Gastrocnemius medialis (tissue), 4 donors: ENCODE results near the gene NFATC3. TPM values are rescaled to one million over a fixed set of nuclear protein-coding genes. Genes with fewer than 3 reads are reported as not detected.
A peak's percentile ranks its signal among the peaks of the same experiment; 100 is the strongest.

Source experiments
- ATAC-seq, 2 donors: fragments of 150-250 bp; one replicate each; pipeline ENCODE4 v1.9.1; 2016
- DNase-seq, 2 donors: peaks; one replicate each; pipeline ENCODE4 v3.0.0-alpha.2; 2019
- H3K27ac ChIP-seq, 4 donors: fragments of 200-600 bp; sonication (generic); 1 replicate in 1 of 4; 2 replicates in 3 of 4; pipeline ENCODE4 v1.5.1; 2016 to 2018; ENCODE audit warnings: mild to moderate bottlenecking in 2 of 4, moderate library complexity in 1 of 4
- H3K27me3 ChIP-seq, 3 donors: fragments of 200-600 bp; sonication (generic) in 2 of 3; 1 replicate in 1 of 3; 2 replicates in 2 of 3; pipeline versions ENCODE4 v1.5.1 to v1.6.0; 2016 to 2019; ENCODE audit warnings: mild to moderate bottlenecking in 1 of 3, moderate library complexity in 1 of 3
- H3K36me3 ChIP-seq, 2 donors: fragments of 200-600 bp; sonication (generic) in 1 of 2; one replicate each; pipeline ENCODE4 v1.5.1; 2017 to 2018
- H3K4me1 ChIP-seq, 2 donors: fragments of 200-600 bp; sonication (generic) in 1 of 2; one replicate each; pipeline ENCODE4 v1.5.1; 2016 to 2017; ENCODE audit warnings: mild to moderate bottlenecking in 2 of 2
- H3K4me3 ChIP-seq, 4 donors: fragments of 200-600 bp; sonication (generic) in 3 of 4; 1 replicate in 1 of 4; 2 replicates in 3 of 4; pipeline ENCODE4 v1.5.1; 2016 to 2019; ENCODE audit warnings: mild to moderate bottlenecking in 2 of 4
- H3K9me3 ChIP-seq, 3 donors: fragments of 200-600 bp; sonication (generic) in 2 of 3; 1 replicate in 1 of 3; 2 replicates in 2 of 3; pipeline ENCODE4 v1.5.1; 2016 to 2019
- POLR2A ChIP-seq, 2 donors: fragments of 450-650 bp; IDR thresholded peaks; one replicate each; pipeline ENCODE4 v1.6.1; 2017; ENCODE audit warnings: antibody characterized with exemption in 2 of 2, mild to moderate bottlenecking in 2 of 2, moderate library complexity in 2 of 2
- in situ Hi-C, 4 donors: fragments of 200-750 bp; cut with MboI; loops; one replicate each; pipeline versions ENCODE4 v1.15.0 to v1.8.0; 2017; ENCODE audit warnings: low sequenced_read_pairs in 4 of 4
- intact Hi-C: fragments of 100-400 bp; cut with DNase I; formaldehyde crosslinking; loops from one replicate; pipeline ENCODE4 v1.15.1; 2023; ENCODE audit warnings: low total_unique reads
- total RNA-seq, 4 donors: library from RNA; depleted of rRNA; stranded (reverse); fragments of >200 nt; gene quantifications; one replicate each; pipeline versions ENCODE4 v1.1.0 to v1.2.3, GENCODE V29; 2016
- TF ChIP-seq, protein P1 (sequence below), 5 experiments: fragments of 450-650 bp in 3 of 5; fragments of 200-600 bp in 2 of 5; sonication (generic) in 2 of 5; IDR thresholded peaks in 4 of 5; conservative IDR thresholded peaks in 1 of 5; 1 replicate in 4 of 5; 2 replicates in 1 of 5; pipeline ENCODE4 v1.5.1; 2016 to 2019; ENCODE audit warnings: antibody characterized with exemption in 5 of 5, mild to moderate bottlenecking in 3 of 5, moderate library complexity in 3 of 5

The NFATC3 gene
- total RNA-seq, 4 donors from 2014 or later, result 47.9 to 72.7 (median 70.7) TPM

GRCh38 chr16:68074850-68075555 is 10.2 kb upstream of the NFATC3 start:
- Histone ChIP-seq H3K9me3 (no peaks in the 10 kb centered on the region), H3K36me3 (peaks cover 0 to 5% of the 10 kb centered on the region in 2 donors), H3K4me1 (peaks cover 38 to 45% of the 10 kb centered on the region in 2 donors), H3K27me3 (no peaks in the 10 kb centered on the region), H3K4me3 (no peak overlapping the region), H3K27ac (peak overlapping the region; percentile 45 to 89 (median 64))
- in situ Hi-C loops (loop anchor here in 2 of 4 donors (25.0 kb wide), 1 partner anchor 262 kb away; no protein-coding TSS in a partner anchor), intact Hi-C loops (loop anchor here (5.0 kb wide), 1 partner anchor 828 kb away; the partner anchor contains the start of genes FHOD1 and SLC9A5)
- ATAC-seq (no peak), DNase-seq (no peak)
- TF ChIP-seq, protein P1, sequence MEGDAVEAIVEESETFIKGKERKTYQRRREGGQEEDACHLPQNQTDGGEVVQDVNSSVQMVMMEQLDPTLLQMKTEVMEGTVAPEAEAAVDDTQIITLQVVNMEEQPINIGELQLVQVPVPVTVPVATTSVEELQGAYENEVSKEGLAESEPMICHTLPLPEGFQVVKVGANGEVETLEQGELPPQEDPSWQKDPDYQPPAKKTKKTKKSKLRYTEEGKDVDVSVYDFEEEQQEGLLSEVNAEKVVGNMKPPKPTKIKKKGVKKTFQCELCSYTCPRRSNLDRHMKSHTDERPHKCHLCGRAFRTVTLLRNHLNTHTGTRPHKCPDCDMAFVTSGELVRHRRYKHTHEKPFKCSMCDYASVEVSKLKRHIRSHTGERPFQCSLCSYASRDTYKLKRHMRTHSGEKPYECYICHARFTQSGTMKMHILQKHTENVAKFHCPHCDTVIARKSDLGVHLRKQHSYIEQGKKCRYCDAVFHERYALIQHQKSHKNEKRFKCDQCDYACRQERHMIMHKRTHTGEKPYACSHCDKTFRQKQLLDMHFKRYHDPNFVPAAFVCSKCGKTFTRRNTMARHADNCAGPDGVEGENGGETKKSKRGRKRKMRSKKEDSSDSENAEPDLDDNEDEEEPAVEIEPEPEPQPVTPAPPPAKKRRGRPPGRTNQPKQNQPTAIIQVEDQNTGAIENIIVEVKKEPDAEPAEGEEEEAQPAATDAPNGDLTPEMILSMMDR (IDR thresholded peaks at IDR 0.05 in 4 of 5, conservative IDR thresholded peaks at IDR 0.05 in 1 of 5), result no peak

- Histone ChIP-seq H3K4me1 (peaks cover 29 to 45% of the 10 kb centered on the region in 2 donors), H3K9me3 (no peaks in the 10 kb centered on the region), H3K36me3 (peaks cover 0 to 5% of the 10 kb centered on the region in 2 donors), H3K4me3 (no peak overlapping the region), H3K27ac (peak overlapping the region; percentile 45 to 89 (median 64)), H3K27me3 (no peaks in the 10 kb centered on the region)
- TF ChIP-seq POLR2A (IDR thresholded peaks at IDR 0.05), result no peak
- TF ChIP-seq, protein P1 (IDR thresholded peaks at IDR 0.05 in 4 of 5, conservative IDR thresholded peaks at IDR 0.05 in 1 of 5), result no peak
- DNase-seq (peak in 1 of 2 donors; percentile 50), ATAC-seq (peak in 1 of 2 donors; percentile 27)
- in situ Hi-C loops, result loop anchor here in 2 of 4 donors (25.0 kb wide), 1 partner anchor 261 kb away; no protein-coding TSS in a partner anchor
- intact Hi-C loops, result no loop called here
Observed at GRCh38 chr16:68075980-68076379, 9.2 kb upstream of the NFATC3 start.

GRCh38 chr16:68076560-68076959 is 8.6 kb upstream of the NFATC3 start:
- no peak overlapping the region for H3K4me3 ChIP-seq
- H3K27me3 ChIP-seq, result no peaks in the 10 kb centered on the region
- H3K36me3 ChIP-seq, result peaks cover 0 to 5% of the 10 kb centered on the region in 2 donors
- DNase-seq (no peak), ATAC-seq (no peak)
- peak overlapping the region in 2 of 4 donors; percentile 68 to 89 for H3K27ac ChIP-seq
- in situ Hi-C loops, result loop anchor here in 2 of 4 donors (25.0 kb wide), 1 partner anchor 261 kb away; no protein-coding TSS in a partner anchor
- TF ChIP-seq, protein P1 (IDR thresholded peaks at IDR 0.05 in 4 of 5, conservative IDR thresholded peaks at IDR 0.05 in 1 of 5), result no peak
- TF ChIP-seq POLR2A (IDR thresholded peaks at IDR 0.05), result no peak
- peaks cover 28 to 45% of the 10 kb centered on the region in 2 donors for H3K4me1 ChIP-seq
- no peaks in the 10 kb centered on the region for H3K9me3 ChIP-seq
- intact Hi-C loops, result no loop called here

DNA sequence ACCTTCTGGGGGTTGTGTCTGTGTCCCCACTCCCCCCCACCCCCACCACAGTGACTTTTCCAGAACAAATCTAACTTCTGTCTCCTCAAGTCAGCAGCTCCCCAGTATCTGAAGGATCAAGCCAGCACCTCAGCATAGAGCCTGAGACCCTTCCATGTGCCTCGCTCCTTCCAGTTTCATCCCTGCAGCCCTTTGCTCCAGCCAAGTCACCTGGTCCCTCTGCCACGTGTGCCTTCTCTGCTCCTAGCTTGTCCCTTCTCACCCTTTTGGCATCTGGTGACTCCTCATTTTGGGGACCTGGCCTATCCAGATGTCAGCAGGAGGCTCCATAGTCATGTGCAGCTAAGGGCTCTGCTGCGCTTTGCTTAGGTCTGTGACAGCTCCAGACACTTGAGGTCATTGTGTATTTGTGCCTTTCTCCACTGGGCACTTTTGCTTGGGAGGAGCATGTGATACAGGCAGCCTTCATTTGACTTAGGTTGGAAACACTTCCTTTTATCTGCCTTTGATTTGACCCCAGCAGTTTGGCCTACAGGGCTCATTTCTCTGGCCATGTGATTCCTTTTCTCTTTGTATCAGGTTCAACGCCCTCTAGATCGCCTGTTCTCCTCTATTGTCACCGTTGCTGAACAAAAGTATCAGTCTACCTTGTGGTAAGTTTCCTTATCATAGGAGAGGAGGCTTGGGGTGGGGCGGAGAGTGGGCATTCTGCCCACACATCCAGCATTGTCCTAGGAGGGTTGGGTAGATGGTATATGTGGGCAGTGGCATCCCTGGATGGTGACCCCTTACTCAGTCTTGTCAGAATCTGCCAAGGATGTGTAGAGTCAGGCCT is 7.1 kb upstream of the NFATC3 start:
- TF ChIP-seq, protein P1 (IDR thresholded peaks at IDR 0.05 in 4 of 5, conservative IDR thresholded peaks at IDR 0.05 in 1 of 5), result no peak
- no peak for TF ChIP-seq POLR2A (IDR thresholded peaks at IDR 0.05)
- H3K4me3 ChIP-seq, result no peak overlapping the region
- no peak for ATAC-seq
- intact Hi-C loops (no loop called here), in situ Hi-C loops (loop anchor here in 2 of 4 donors (25.0 kb wide), 1 partner anchor 259 kb away; no protein-coding TSS in a partner anchor)
- DNase-seq, result no peak
- peaks cover 28 to 38% of the 10 kb centered on the region in 2 donors for H3K4me1 ChIP-seq
- no peaks in the 10 kb centered on the region for H3K9me3 ChIP-seq
- H3K36me3 ChIP-seq, result peaks cover 0 to 5% of the 10 kb centered on the region in 2 donors
- no peaks in the 10 kb centered on the region for H3K27me3 ChIP-seq
- peak overlapping the region in 1 of 4 donors; percentile 30 for H3K27ac ChIP-seq
